IMR-90 (cell line): ENCODE results near the gene FCHSD2. TPM values are rescaled to one million over a fixed set of nuclear protein-coding genes. Genes with fewer than 3 reads are reported as not detected.
A peak's percentile ranks its signal among the peaks of the same experiment; 100 is the strongest.

Source experiments
- ATAC-seq: fragments of 200-7000 bp; cut with Tn5 transposase; 2 replicates; pipeline ENCODE4 v1.9.1; 2020; ENCODE audit warnings: low read depth, mild to moderate bottlenecking, moderate library complexity
- BruUV-seq: library from RNA; stranded (reverse); fragments of 400-500 nt; replicated peaks from 2 replicates; lab custom pipeline; 2021; lab: Mats Ljungman, UMichigan
- CTCF ChIA-PET: fragments of 300-600 bp; formaldehyde crosslinking; extraction: SDS; loops from one replicate; lab custom pipeline; 2021; ENCODE audit warnings: antibody characterized with exemption; lab: Yijun Ruan, JAX
- POLR2A ChIA-PET: fragments of 300-600 bp; sonication (Branson Sonifier 250); formaldehyde crosslinking; loops from one replicate; lab custom pipeline; 2022; ENCODE audit warnings: antibody characterized with exemption; ENCODE audit not compliant: unreplicated experiment; lab: Charles Lee
- DNase-seq: peaks from one replicate; pipeline ENCODE4 v3.0.0; 2013
- H2AFZ ChIP-seq: replicated peaks from 2 replicates; pipeline ENCODE3; 2013; ENCODE audit warnings: low read length, mild to moderate bottlenecking; ENCODE audit not compliant: poor library complexity
- H2AK5ac ChIP-seq: 2 replicates; pipeline ENCODE4 v1.6.1; 2013; ENCODE audit warnings: low read depth, low read length, inconsistent platforms
- H2AK9ac ChIP-seq: replicated peaks from 2 replicates; pipeline ENCODE3; 2013; ENCODE audit warnings: mild to moderate bottlenecking, low read depth, low read length, moderate library complexity; ENCODE audit not compliant: poor library complexity
- H2BK120ac ChIP-seq: 2 replicates; pipeline ENCODE4 v1.6.1; 2013; ENCODE audit warnings: low read depth, low read length, inconsistent platforms
- H2BK15ac ChIP-seq: 3 replicates; pipeline ENCODE4 v1.6.1; 2013; ENCODE audit warnings: low read depth, low read length, inconsistent platforms
- H2BK20ac ChIP-seq: 2 replicates; pipeline ENCODE4 v1.6.1; 2013; ENCODE audit warnings: low read depth, mild to moderate bottlenecking, inconsistent platforms, low read length, moderate library complexity
- H2BK5ac ChIP-seq: 2 replicates; pipeline ENCODE4 v1.6.1; 2013; ENCODE audit warnings: mild to moderate bottlenecking, low read depth, low read length, inconsistent platforms; ENCODE audit not compliant: poor library complexity, severe bottlenecking
- H3K14ac ChIP-seq: replicated peaks from 2 replicates; pipeline ENCODE4 v1.6.1; 2013; ENCODE audit warnings: low read depth, low read length, inconsistent platforms
- H3K18ac ChIP-seq: 2 replicates; pipeline ENCODE4 v1.6.1; 2013; ENCODE audit warnings: low read depth, low read length, control low read depth
- H3K23ac ChIP-seq: 2 replicates; pipeline ENCODE4 v1.6.1; 2013; ENCODE audit warnings: low read depth, low read length, inconsistent platforms
- H3K27ac ChIP-seq: 2 replicates; pipeline ENCODE4 v1.5.1; 2013; ENCODE audit warnings: mild to moderate bottlenecking, control low read depth, low read length; ENCODE audit not compliant: insufficient read depth
- H3K27me3 ChIP-seq: 2 replicates; pipeline ENCODE4 v1.6.1; 2013; ENCODE audit warnings: low read length; ENCODE audit not compliant: control insufficient read depth, insufficient read depth
- H3K36me3 ChIP-seq: 2 replicates; pipeline ENCODE4 v1.6.1; 2013; ENCODE audit warnings: low read length, mixed read lengths; ENCODE audit not compliant: control insufficient read depth, insufficient read depth
- H3K4ac ChIP-seq: 2 replicates; pipeline ENCODE4 v1.6.1; 2013; ENCODE audit warnings: low read depth, low read length, inconsistent platforms
- H3K4me1 ChIP-seq: 2 replicates; pipeline ENCODE4 v1.6.1; 2013; ENCODE audit warnings: low read length, mixed read lengths; ENCODE audit not compliant: control insufficient read depth, insufficient read depth
- H3K4me2 ChIP-seq: 2 replicates; pipeline ENCODE4 v1.6.1; 2013; ENCODE audit warnings: low read depth, mild to moderate bottlenecking, control low read depth, low read length, moderate library complexity
- H3K4me3 ChIP-seq: 2 replicates; pipeline ENCODE4 v1.5.1; 2013; ENCODE audit warnings: low read depth, mild to moderate bottlenecking, control low read depth, low read length, moderate library complexity; ENCODE audit not compliant: insufficient read depth
- H3K56ac ChIP-seq: 2 replicates; pipeline ENCODE4 v1.6.1; 2013; ENCODE audit warnings: low read length, inconsistent platforms; ENCODE audit not compliant: insufficient read depth; ENCODE audit errors: extremely low read depth
- H3K79me1 ChIP-seq, 2 experiments: 2 replicates each; pipeline ENCODE4 v1.6.1; 2013; ENCODE audit warnings: low read length in 2 of 2, inconsistent platforms in 1 of 2, low read depth in 1 of 2
- H3K9ac ChIP-seq: 2 replicates; pipeline ENCODE4 v1.6.1; 2013; ENCODE audit warnings: low read depth, low read length, control low read depth
- H3K9me1 ChIP-seq: 2 replicates; pipeline ENCODE4 v1.6.1; 2013; ENCODE audit warnings: low read length, inconsistent platforms; ENCODE audit not compliant: insufficient read depth
- H3K9me3 ChIP-seq: 2 replicates; pipeline ENCODE4 v1.6.1; 2013; ENCODE audit warnings: low read length; ENCODE audit not compliant: control insufficient read depth, insufficient read depth
- H4K20me1 ChIP-seq: 2 replicates; pipeline ENCODE4 v1.6.1; 2013; ENCODE audit warnings: low read length, inconsistent platforms; ENCODE audit not compliant: insufficient read depth
- H4K5ac ChIP-seq: 2 replicates; pipeline ENCODE4 v1.6.1; 2013; ENCODE audit warnings: mild to moderate bottlenecking, low read depth, low read length, control low read depth
- H4K8ac ChIP-seq, 2 experiments: 2 replicates each; pipeline ENCODE4 v1.6.1; 2013; ENCODE audit warnings: low read depth in 2 of 2, low read length in 2 of 2, control low read depth in 1 of 2, inconsistent platforms in 1 of 2
- H4K91ac ChIP-seq: 2 replicates; pipeline ENCODE4 v1.6.1; 2013; ENCODE audit warnings: low read depth, low read length, inconsistent platforms; ENCODE audit not compliant: insufficient read depth
- BHLHE40 ChIP-seq: fragments of 150-350 bp; IDR thresholded peaks from 2 replicates; pipeline ENCODE4 v1.6.1; 2016; ENCODE audit warnings: mild to moderate bottlenecking, low read depth, low read length
- CEBPB ChIP-seq: IDR thresholded peaks from 2 replicates; pipeline ENCODE4 v1.6.1; 2012; ENCODE audit warnings: low read depth, low read length, improper control_type of control experiment
- CTCF ChIP-seq: conservative IDR thresholded peaks from 2 replicates; pipeline ENCODE4 v1.5.1; 2012; ENCODE audit warnings: mild to moderate bottlenecking, low read depth, low read length, improper control_type of control experiment
- ELK1 ChIP-seq: fragments of 150-350 bp; IDR thresholded peaks from 2 replicates; pipeline ENCODE4 v1.6.1; 2016; ENCODE audit warnings: low read depth, mild to moderate bottlenecking, low read length, moderate library complexity, borderline replicate concordance
- FOS ChIP-seq: fragments of 150-350 bp; IDR thresholded peaks from 2 replicates; pipeline ENCODE4 v1.6.1; 2016; ENCODE audit warnings: low read depth, low read length
- MAZ ChIP-seq: IDR thresholded peaks from 2 replicates; pipeline ENCODE4 v1.6.1; 2012; ENCODE audit warnings: low read depth, mild to moderate bottlenecking, low read length, improper control_type of control experiment, moderate library complexity, borderline replicate concordance
- NFE2L2 ChIP-seq: fragments of 150-350 bp; IDR thresholded peaks from 2 replicates; pipeline ENCODE4 v1.6.1; 2016; ENCODE audit warnings: low read depth, mild to moderate bottlenecking, low read length
- POLR2A ChIP-seq: IDR thresholded peaks from 2 replicates; pipeline ENCODE4 v1.6.1; 2012; ENCODE audit warnings: mild to moderate bottlenecking, low read depth, low read length
- RAD21 ChIP-seq: IDR thresholded peaks from 2 replicates; pipeline ENCODE4 v1.6.1; 2012; ENCODE audit warnings: low read length, improper control_type of control experiment
- RFX5 ChIP-seq: IDR thresholded peaks from 2 replicates; pipeline ENCODE4 v1.8.0; 2012; ENCODE audit warnings: low read depth, mild to moderate bottlenecking, low read length, moderate library complexity
- SMC3 ChIP-seq: fragments of 150-350 bp; IDR thresholded peaks from 2 replicates; pipeline ENCODE4 v1.6.1; 2016; ENCODE audit warnings: low read depth, mild to moderate bottlenecking, antibody characterized with exemption, low read length, moderate library complexity
- WGBS, 2 experiments: methylation state at CpG; one replicate each; pipeline versions ENCODE4 v1.1.5 to v1.1.7; 2013; ENCODE audit warnings: missing lambda C conversion rate in 2 of 2; ENCODE audit not compliant: insufficient read length in 1 of 2; ENCODE audit errors: extremely low coverage in 2 of 2; 5-methylcytosine and 5-hydroxymethylcytosine counted together
- dilution Hi-C: fragments of 300-500 bp; cut with HindIII; formaldehyde crosslinking; loops from one replicate; pipeline ENCODE4 v1.14.3; 2018; ENCODE audit warnings: low sequenced_read_pairs; ENCODE audit not compliant: unreplicated experiment
- in situ Hi-C: fragments of 300-500 bp; cut with MboI; formaldehyde crosslinking; loops from 3 replicates; pipeline ENCODE4 v1.14.3; 2019; ENCODE audit warnings: low sequenced_read_pairs, inconsistent platforms, mixed read lengths
- intact Hi-C: fragments of 100-400 bp; cut with micrococcal nuclease; formaldehyde crosslinking; loops from 2 replicates; pipeline ENCODE4 v1.10.0; 2022
- polyA plus RNA-seq, 3 experiments: library from polyadenylated mRNA; depleted of rRNA; stranded (reverse); fragments of >200 nt; gene quantifications; 2 replicates each; pipeline ENCODE4 v1.2.3, GENCODE V29; 2012; ENCODE audit warnings: low replicate concordance in 1 of 3
- total RNA-seq: library from RNA; depleted of rRNA; stranded (reverse); fragments of >200 nt; gene quantifications from 2 replicates; pipeline ENCODE4 v1.2.3, GENCODE V29; 2012

Gene FCHSD2
- total and polyA plus RNA-seq, 2 of the 4 experiments (the other 2 are of a cell fraction): 5.9 to 18.7 TPM

GRCh38 chr11:72812967-72813739 is 329.0 kb downstream of the FCHSD2 start:
- WGBS, 2 experiments: 20% methylated on average over 17 of the region's 24 CpGs; no CpG with 5 or more reads in 1 of the 2 experiments
- peak overlapping the region; percentile 89 for H3K4me3 ChIP-seq
- peak overlapping the region; percentile 89 for H3K4me2 ChIP-seq
- POLR2A ChIA-PET: interaction anchor here (0.6 kb wide), 1 partner anchor 169 kb away, joined by 3 read pairs; no protein-coding TSS in a partner anchor
- H3K27me3 ChIP-seq: no peaks in the 10 kb centered on the region
- BruUV-seq: no TSS peak
- H2BK120ac ChIP-seq: peak overlapping the region; percentile 68; the same call in 1 of the 2 replicates
- peak overlapping the region; percentile 99 for H2BK5ac ChIP-seq
- peaks cover 3% of the 10 kb centered on the region; the same call in 1 of the 2 replicates for H3K36me3 ChIP-seq
- intact Hi-C loops: loop anchor here (5.0 kb wide), 1 partner anchor 61 kb away; the partner anchor contains the start of gene ARAP1
- peaks cover 22% of the 10 kb centered on the region for H3K4me1 ChIP-seq
- CTCF ChIA-PET: interaction anchor here (0.6 to 0.8 kb wide), 4 partner anchors 9 to 477 kb away, joined by 3 read pairs; no protein-coding TSS in a partner anchor
- H2AK5ac ChIP-seq: peak overlapping the region; percentile 87; the same call in 1 of the 2 replicates
- no peak overlapping the region for H2BK15ac ChIP-seq
- peaks cover 11 to 65% of the 10 kb centered on the region in 2 experiments; a peak in 3 of 4 replicates for H3K79me1 ChIP-seq
- H3K18ac ChIP-seq: 0 out of 2 replicates have a peak overlapping the region, but pooled peaks have one; percentile 8
- H3K56ac ChIP-seq: peak overlapping the region; percentile 84; the same call in 1 of the 2 replicates
- peak overlapping the region; percentile 88 for H3K23ac ChIP-seq
- H4K20me1 ChIP-seq: no peaks in the 10 kb centered on the region
- peaks cover 16% of the 10 kb centered on the region; the same call in 1 of the 2 replicates for H3K9me1 ChIP-seq
- H2AK9ac ChIP-seq: peak overlapping the region; percentile 95
- peak overlapping the region; percentile 64 to 89 for H4K8ac ChIP-seq
- peak overlapping the region; percentile 96 for H3K14ac ChIP-seq
- peak overlapping the region; percentile 99 for H2AFZ ChIP-seq
- peak overlapping the region; percentile 85 for H3K4ac ChIP-seq
- ATAC-seq: peak; percentile 0; the same call in 1 of the 2 replicates
- in situ Hi-C loops: no loop called here
- 0 out of 2 replicates have a peak, but pooled peaks have one; percentile 1 for TF ChIP-seq MAZ
- peak; percentile 47 for TF ChIP-seq RAD21
- peak; percentile 42; the same call in 1 of the 2 replicates for TF ChIP-seq POLR2A
- TF ChIP-seq BHLHE40: no peak
- TF ChIP-seq SMC3: peak; percentile 38
- peak; percentile 21; the same call in 1 of the 2 replicates for TF ChIP-seq CEBPB
- TF ChIP-seq RFX5: no peak
- TF ChIP-seq ELK1: no peak
- no peak for TF ChIP-seq FOS
- TF ChIP-seq CTCF: peak; percentile 58
- no peak for TF ChIP-seq NFE2L2
- peak overlapping the region; percentile 81 for H4K91ac ChIP-seq
- dilution Hi-C loops: no loop called here
- no peak overlapping the region for H2BK20ac ChIP-seq
- peak; percentile 60 for DNase-seq
- H3K9ac ChIP-seq: peak overlapping the region; percentile 95
- peak overlapping the region; percentile 99 for H3K27ac ChIP-seq
- peak overlapping the region; percentile 25 for H4K5ac ChIP-seq
- H3K9me3 ChIP-seq: no peaks in the 10 kb centered on the region
